HG02571 (cell line): ENCODE results near the gene LAPTM5.

ENCODE experiments used
- ATAC-seq: cut with Tn5 transposase; IDR thresholded peaks from one replicate; pipeline ENCODE4 v1.9.1; 2021; ENCODE audit warnings: mild to moderate bottlenecking, moderate library complexity; ENCODE audit not compliant: unreplicated experiment

LAPTM5 gene

GRCh38 chr1:30684881-30685795 lies 72.4 kb downstream of the LAPTM5 start:
- ATAC-seq = no peak

GRCh38 chr1:30684259-30684658 lies 73.3 kb downstream of the LAPTM5 start:
- no peak for ATAC-seq

- no peak for ATAC-seq
Measured at GRCh38 chr1:30683699-30684098, 73.9 kb downstream of the LAPTM5 start.
